Sigmoid colon (tissue), 4 donors: ENCODE results near the gene MITF.

Experiments used
- EP300 ChIP-seq, 4 donors: sonication (generic); formaldehyde crosslinking; IDR thresholded peaks; one replicate each; pipeline ENCODE4 v1.6.1; 2017; ENCODE audit warnings: antibody characterized with exemption in 4 of 4
- POLR2A ChIP-seq, 2 donors: fragments of 450-650 bp; IDR thresholded peaks; one replicate each; pipeline ENCODE4 v1.6.1; 2016; ENCODE audit warnings: antibody characterized with exemption in 2 of 2, mild to moderate bottlenecking in 2 of 2, moderate library complexity in 2 of 2
- POLR2AphosphoS5 ChIP-seq, 4 donors: sonication (generic); formaldehyde crosslinking; IDR thresholded peaks; one replicate each; pipeline ENCODE4 v1.6.1; 2017; ENCODE audit warnings: antibody characterized with exemption in 4 of 4
- TF ChIP-seq, protein P1 (sequence below), 4 experiments: fragments of 450-650 bp in 3 of 4; fragments of 200-600 bp in 1 of 4; IDR thresholded peaks; one replicate each; pipeline ENCODE4 v1.5.1; 2016 to 2019; ENCODE audit warnings: antibody characterized with exemption in 4 of 4, mild to moderate bottlenecking in 3 of 4, moderate library complexity in 2 of 4

DNA sequence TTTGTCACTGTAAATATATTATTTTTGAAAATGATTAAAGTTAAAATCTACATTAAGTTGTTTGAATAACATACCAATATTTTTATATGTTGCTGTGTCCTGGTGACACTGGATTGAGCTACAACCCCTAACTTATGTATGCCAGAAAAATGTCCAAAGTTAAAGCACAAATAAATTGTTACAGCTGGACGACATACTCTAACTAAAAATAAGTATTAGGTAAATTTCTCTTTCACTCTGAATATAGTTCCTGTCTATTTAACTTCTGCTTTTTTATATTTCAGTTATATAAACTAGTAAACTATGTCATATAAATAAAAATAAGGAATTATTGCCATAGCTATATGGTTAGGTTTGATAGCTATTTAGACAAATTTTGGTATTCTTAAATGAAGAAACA, 141.8 kb downstream of the MITF start:
- TF ChIP-seq, protein P1, sequence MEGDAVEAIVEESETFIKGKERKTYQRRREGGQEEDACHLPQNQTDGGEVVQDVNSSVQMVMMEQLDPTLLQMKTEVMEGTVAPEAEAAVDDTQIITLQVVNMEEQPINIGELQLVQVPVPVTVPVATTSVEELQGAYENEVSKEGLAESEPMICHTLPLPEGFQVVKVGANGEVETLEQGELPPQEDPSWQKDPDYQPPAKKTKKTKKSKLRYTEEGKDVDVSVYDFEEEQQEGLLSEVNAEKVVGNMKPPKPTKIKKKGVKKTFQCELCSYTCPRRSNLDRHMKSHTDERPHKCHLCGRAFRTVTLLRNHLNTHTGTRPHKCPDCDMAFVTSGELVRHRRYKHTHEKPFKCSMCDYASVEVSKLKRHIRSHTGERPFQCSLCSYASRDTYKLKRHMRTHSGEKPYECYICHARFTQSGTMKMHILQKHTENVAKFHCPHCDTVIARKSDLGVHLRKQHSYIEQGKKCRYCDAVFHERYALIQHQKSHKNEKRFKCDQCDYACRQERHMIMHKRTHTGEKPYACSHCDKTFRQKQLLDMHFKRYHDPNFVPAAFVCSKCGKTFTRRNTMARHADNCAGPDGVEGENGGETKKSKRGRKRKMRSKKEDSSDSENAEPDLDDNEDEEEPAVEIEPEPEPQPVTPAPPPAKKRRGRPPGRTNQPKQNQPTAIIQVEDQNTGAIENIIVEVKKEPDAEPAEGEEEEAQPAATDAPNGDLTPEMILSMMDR (IDR thresholded peaks at IDR 0.05) = no peak
- TF ChIP-seq POLR2A (IDR thresholded peaks at IDR 0.05) = no peak
- TF ChIP-seq EP300 (IDR thresholded peaks at IDR 0.05) = no peak
- TF ChIP-seq POLR2AphosphoS5 (IDR thresholded peaks at IDR 0.05) = no peak
